ENCODE data around the gene VTI1A.
A peak's percentile ranks its signal among the peaks of the same experiment; 100 is the strongest.
"Not testable (repeated sequence)": the region's sequence is repeated elsewhere in the genome, so short reads cannot be mapped to it uniquely, and the experiment has no call there.

The VTI1A gene

DNA sequence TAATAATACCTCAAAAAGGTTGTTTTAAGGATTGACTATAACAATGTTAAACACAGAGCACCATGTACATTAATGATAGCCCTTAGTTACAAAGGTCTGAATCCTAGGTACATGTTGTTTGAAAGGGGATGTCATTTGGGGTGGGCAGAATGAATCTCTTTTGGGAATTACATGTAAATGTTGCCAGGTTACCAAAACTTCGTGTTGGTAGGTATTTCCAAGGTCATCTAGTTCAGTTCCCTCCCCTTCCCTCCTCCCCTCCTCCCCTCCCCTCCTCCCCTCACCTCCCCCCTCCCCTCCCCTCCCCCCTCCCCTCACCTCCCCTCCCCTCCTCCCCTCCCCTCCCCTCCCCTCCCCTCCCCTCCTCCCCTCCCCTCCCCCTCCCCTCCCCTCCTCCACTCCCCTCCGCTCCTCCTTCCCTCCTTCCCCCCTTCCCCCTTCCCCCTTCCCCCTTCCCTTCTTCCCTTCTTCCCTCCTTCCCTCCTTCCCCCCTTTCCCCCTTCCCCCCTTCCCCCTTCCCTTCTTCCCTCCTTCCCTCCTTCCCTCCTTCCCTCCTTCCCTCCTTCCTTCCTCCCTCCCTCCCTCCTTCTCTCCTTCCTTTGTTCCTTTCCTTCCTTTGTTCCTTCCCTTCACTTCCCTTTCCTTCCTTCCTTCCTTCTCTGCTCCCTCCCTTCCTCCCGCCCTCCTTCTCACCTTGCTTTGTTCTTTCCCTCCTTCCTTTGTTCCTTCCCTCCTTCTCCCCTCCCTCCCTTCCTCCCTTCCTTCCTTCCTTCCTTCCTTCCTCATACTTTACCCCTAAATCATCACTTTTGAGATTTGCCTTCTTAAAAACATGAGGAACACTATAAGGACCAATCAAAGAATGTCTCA is 8.1 kb downstream of the VTI1A start:
- no peak for DNase-seq (ENCODE audit: low spot score)

DNA sequence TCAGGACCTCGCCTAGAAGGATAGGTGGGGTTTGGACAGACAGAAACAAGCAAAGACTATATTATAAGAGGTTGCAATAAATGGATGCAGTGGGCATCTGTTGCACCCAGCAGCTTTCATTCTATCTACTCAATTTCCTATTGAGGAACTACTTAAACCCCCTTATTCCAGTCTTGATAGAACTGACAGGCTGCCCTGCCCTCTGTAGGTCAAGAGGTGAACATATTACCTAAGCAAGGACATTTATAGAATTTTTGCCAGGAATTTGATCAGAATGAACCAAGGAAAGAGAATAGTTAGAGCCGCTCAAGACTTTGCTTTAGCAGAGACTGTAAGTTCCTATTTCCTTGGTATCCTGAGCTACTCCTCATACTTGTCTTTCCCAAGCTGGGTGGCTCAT is 9.5 kb downstream of the VTI1A start:
- DNase-seq (ENCODE audit: low spot score): no peak

DNA sequence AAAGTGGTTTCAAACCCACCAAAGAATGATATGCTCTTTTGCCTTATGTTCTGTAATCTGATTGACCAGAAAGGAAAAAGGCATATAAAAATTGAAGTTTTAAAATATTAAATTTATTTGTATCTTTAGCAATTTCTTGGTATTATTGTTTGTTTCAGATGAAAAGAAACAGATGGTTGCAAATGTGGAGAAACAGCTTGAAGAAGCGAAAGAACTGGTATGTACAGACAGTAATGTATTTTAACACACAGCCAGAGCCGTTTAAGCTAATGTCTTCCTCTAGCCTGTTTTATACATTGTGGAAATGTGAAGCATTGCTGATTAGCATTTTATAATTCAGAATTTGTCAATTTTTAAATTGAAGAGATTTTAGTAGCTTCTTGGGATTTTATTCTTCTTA is 13.4 kb downstream of the VTI1A start:
- DNase-seq (ENCODE audit: low spot score): no peak

DNA sequence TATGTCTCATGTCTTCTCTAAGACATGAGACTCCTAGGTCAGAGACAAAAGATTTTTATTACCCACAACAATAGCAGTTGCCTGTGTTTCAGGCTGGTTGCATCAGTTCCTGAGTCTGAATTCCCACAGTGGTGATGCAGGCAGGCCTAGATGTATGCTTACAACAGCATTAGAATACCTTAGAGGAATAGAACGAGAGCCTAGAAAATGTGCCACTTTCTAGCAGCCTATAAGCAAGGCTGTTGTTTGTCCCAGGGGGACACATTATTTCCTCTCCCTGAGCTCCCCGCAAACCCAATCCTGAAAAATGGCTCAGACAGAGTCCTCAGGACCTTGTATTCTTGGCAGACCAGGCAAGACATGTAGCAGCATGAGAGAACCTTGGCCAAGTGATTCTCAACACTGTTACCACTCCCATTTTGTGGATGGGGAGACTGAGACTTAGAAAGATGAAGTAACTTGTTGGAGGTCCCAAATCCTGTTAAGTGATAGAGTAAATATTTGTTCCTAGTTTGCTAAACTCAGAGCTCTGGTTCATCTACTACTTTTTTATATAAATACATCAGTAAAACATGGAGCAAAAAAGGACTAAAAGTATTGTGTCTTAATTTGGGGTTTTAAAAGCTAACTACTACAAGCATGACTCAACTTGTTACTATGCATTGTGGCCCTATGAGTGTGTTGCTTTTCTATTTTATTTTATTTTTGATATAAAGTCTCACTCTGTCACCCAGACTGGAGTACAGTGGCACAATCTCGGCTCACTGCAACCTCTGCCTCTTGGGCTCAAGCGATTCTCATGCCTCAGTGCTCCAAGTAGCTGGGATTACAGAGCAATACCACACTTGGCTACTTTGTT is 14.2 kb downstream of the VTI1A start:
- DNase-seq (ENCODE audit: low spot score): no peak

DNA sequence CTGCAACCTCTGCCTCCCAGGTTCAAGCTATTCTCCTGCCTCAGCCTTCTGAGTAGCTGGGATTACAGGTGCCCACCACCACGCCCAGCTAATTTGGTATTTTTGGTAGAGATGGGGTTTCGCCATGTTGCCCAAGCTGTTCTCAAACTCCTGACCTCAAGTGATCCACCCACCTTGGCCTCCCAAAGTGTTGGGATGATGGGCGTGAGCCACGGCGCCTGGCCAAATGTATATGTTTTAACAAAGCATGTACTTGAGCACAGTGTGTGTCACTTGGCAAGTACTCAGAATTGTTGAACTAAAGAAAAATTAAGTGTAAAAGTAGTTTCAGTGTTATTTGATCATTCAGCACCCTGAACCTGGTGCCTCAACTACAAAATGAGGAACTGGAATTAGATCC is 17.1 kb downstream of the VTI1A start:
- DNase-seq (ENCODE audit: low spot score): not testable (repeated sequence)

DNA sequence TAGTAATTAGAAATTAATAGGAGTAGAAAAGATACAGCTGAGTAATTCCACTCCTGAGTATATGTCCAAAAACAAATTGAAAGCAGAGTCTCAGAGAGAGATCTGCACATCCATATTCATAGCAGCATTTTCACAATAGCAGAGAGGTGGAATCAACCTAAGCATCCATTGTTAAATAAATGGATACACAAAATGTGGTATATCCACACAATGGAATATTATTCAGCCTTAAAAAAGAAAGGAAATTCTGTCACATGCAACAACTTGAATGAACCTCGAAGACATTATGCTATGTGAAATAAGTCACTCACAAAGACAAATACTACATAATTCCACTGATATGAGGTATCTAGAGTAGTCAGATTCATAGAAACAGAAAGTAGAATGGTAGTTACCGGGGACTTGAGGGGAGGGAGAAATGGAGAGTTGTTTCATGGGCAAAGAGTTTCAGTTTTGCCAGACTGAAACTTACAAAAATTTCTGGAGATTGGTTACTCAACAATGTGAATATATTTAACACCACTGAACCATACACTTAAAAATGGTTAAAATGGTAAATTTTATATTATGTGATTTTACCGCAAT is 18.4 kb downstream of the VTI1A start:
- no peak for DNase-seq (ENCODE audit: low spot score)

DNA sequence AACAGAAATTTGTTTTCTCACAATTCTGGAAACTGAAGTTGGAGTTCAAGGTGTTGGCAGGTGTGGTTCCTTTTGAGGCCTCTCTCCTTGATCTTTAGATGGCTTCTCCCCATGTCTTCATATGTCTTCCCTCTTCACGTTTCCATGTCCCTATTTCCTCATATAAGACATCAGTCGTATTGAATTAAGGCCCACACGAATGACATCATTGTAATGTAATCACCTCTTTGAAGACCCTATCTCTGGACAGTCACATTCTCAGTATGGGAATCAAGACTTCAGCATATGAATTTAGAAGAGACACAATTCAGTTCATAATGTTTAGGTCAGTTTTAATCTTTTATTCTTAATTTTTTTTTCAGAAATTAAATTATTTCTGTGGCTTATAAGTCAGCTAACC is 19.8 kb downstream of the VTI1A start:
- no peak for DNase-seq (ENCODE audit: low spot score)

DNA sequence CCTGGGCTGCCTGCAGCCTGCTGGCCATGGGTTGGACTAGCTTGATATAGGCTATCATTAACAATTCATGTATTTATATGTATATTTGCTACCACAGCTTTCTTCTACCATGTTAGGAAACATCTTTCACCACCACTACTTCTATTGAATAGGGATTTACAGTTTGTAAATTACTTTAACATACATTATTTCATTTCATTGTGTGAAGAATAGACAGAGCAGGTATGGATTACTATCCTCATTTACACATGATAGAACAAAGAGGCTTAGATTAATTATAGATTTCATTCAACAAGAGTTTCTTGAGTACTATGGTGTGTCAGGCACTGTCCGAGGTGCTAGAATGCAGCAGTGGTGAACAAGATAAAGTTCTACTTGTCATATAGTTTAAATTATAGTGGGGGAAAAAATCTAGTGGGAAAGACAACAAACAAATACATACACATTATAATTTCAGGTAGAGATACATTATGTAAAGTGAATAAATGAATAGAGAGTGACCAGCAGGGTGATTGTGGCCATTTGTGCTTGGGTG is 20.6 kb downstream of the VTI1A start:
- no peak for DNase-seq (ENCODE audit: low spot score)

DNA sequence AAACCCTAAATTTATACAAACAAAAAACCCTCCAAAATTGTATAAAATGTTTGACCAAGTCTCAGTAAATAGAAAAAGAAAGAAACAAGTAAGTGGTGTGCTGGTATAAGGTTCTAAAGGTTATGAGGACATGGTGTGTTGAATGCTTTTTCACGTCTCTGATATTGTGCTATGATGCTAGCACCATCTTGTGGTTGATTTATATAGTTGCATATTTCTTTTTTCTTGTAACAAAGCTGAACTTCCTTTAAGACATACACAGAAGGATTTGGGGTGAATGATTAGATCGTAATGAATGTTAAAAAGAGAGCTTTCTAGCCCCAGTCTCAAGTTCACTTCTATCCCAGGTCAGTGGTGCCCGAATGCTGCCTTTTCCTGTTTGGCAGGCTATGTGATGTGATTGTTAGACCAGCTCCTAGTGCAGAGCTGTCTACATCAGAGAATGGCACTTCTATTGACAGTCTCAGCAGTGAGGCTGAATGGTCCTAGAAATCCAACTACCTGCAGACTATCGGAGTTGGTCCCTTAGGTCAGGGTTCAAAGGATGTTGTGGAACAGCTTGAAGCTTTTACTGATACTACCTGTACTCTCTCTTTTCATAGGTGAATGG is 25.0 kb downstream of the VTI1A start:
- peak; percentile 72 for DNase-seq (ENCODE audit: low spot score)

DNA sequence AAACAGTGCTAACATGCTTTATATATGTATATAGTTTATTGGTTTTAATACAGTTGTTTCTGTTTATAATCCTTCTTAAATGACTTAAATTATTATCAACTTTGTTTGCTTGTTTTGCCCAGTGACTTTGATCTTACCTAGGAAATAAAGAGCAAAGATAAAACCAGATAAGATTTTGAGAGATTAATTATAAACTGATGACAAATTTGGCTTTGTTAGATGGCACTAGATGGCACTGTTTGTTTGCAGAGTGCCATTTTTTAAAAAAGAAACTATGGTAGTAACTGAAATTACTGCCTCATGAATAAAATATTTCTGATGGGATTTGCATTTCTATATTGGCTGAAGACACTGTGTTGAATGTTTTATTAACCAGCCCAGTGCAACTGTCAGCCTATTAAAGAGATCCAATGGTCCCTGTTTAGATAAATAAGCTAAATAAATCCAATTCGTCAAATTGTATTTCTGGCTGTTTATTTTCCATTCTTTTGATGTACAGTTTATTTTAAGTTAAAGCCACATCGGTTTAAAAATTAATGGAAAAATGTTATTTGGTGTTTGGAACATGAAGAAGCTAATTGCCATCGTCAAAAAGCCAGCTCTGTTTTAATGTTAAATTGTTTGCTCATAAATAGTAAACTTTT is 28.7 kb downstream of the VTI1A start:
- DNase-seq (ENCODE audit: low spot score): peak; percentile 18

DNA sequence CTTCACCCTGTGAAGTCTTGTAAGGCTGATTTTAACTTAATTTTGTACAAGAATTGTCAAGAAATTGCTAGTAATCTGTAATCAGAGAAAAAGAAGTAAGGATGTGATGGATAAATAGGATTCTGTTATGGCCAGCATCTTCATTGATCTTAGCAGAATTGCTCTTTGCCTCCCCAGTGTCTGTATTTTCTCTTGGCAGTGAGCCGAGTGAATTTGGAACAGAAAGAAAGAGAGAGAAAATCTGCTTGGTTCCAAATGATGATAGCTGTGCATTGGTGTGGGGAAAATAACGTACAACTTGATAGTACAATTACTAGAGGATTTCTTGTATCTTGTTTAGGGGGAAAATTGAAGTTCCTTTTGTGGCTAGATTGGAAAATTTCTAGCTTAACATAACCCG is 34.6 kb downstream of the VTI1A start:
- DNase-seq (ENCODE audit: low spot score): peak; percentile 22

DNA sequence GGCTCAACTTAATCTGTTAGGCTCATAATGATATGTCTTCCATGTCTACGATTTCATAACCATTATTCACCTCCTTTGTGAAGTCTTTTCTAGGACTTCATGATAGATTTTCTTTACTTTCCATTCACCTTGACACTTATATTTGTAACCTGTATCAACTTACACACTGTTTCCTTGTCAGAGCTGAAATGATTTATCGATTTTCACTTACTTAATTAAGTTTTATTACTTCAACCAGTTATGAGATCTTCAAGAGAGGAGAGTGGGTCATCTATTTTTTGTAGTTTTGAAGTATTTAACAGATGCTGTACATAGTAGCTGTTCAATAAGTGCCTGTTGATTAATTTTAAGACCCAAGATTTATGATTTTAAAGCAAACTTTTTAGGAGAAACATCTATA is 37.4 kb downstream of the VTI1A start:
- DNase-seq (ENCODE audit: low spot score): no peak

DNA sequence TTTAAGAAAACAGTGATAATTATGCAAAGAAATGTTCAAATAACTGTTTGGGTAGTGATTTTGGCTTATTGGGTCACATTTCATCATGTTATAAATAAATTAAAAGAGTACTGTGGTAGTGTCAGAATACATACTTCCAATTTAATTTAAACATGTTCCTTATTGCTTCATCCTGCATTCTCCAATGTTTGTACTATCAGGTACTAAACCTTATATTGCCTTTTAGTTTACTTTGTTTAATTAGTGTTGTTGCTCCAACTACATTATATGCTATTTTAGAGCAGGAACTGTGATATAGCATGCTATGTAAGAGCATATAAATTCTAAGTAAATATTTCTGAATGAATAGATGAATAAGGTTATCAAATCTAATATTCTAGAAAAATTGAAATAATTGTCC is 40.9 kb downstream of the VTI1A start:
- DNase-seq (ENCODE audit: low spot score): no peak

DNA sequence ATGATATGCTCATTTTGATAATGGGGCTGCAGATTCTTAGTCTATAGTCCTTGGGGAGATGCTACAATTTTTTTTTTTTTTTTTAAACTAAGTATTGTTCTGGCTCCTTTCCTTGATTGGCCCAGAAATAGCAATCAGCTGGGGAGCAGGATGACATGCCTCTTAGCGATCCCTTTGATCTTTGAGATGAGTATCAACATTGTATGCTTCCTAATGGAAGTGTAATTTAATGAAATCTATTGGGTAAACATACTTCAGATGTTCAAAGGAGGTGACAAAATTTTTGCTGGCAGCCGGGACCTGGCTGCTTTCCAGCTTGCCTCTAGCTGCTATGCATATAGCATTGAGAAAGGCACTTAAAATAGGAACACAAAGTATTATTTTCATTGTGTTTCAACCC is 43.5 kb downstream of the VTI1A start:
- no peak for DNase-seq (ENCODE audit: low spot score)

DNA sequence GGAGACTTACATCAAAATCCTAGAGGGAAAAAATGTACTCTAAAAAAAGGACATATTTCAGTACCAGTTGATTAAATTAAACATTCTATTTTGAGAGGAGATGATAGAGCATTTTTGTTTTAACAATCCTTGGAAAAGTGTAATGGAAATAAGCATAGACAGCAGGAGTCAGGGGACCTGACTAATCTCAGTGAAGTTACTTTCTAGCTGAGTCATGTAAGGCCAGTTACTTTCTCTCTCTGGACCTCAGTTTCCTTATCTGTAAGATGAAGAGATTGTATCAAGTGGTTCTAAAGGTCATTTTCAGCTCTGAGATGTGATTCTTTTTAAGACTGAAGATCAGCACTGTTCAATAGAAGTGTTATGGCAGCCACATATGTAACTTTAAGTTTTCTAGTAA is 44.1 kb downstream of the VTI1A start:
- DNase-seq (ENCODE audit: low spot score): no peak

DNA sequence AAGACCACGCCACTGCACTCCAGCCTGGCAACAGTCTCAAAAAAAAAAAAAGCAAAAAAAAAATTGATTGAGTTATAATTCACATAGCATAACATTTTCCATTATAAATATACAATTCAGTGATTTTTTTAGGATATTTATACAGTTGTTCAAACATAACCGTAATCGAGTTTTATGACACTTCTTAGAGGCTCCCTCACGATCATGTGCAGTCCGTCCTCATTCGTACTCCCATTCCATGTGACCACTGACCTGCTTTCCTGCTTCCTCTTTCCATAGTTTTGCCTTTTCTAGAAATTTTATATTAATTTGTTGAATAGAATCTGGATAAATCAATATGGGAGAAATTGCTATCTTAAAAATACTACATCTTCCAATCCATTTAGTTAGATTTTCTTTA is 45.7 kb downstream of the VTI1A start:
- no peak for DNase-seq (ENCODE audit: low spot score)

DNA sequence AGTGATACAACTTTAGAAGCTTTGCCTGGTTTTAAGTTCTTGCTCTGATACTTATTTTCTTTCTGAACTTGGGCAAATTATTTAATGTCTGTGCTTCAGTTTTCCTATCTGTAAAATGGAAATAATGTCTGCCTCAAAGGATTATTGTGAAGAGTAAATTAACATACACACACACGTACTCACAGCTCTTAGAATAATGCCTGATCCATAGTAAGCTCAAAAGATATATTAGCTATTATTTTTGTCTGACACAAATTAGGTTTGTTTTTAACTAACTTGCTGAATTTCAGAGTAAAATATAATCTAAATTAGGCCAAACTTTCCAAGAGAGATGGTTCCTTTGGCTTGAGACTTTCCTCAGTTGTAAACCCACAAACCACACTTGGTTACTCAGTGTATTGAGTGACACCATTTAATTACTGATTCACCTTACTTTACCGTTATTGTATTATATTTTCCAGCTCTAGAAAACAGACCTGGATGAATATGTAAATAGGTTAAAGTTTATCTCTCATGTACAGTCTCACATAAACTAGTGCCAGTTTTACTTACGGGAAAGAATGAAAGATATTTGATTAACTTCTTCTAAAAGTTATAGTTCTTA is 50.4 kb downstream of the VTI1A start:
- DNase-seq (ENCODE audit: low spot score): no peak

DNA sequence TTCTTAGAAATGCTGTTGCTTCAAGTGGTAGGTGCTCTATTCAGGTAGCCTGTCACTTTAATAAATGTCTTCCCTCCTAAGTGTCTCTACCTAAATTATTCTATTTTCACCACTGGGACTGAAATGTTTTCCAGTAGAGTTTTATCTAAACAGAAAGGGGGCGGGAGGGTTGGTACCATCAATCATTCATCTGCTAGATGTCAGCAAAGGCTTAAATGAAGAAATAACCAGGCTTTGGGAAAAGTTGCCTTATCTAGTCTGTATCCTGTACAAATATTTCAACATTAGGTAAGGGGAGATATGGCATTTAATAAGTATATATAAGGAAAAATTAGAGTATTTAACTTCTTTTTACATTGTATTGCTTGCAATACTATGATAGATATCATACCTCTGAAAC is 51.8 kb downstream of the VTI1A start:
- DNase-seq (ENCODE audit: low spot score): no peak

DNA sequence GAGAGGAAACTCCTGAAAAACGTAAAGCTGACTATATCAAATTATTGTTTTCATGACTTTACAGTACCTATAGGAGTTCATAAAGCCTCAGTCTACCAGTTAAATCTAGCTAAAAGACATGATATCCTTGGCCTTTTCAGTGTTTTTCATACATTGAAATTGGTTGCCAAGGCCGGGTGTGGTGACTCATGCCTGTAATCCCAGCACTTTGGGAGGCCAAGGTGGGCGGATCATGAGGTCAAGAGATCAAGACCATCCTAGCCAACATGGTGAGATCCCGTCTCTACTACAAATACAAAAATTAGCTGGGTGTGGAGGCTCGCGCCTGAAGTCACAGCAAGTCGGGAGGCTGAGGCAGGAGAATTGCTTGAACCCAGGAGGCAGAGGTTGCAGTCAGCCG is 53.0 kb downstream of the VTI1A start:
- DNase-seq (ENCODE audit: low spot score): not testable (repeated sequence)

DNA sequence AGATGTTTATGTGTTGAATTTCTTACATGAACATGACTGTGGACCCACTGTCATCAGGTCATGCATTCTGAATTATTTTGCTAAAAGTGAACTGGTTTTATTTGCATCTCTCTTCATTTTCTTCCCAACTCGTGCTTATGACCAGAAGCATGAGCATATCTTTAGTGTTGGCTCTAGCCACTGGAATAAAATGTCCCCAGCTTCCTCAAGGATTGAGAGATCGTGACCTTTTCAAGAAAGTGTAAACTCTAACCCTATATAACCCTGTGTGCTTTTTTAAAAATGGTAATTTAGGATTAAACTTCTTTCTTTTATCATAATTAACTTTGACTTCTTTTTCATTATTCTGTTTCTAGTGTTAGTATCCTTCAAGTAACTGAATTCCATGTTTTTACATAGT is 55.5 kb downstream of the VTI1A start:
- no peak for DNase-seq (ENCODE audit: low spot score)

DNA sequence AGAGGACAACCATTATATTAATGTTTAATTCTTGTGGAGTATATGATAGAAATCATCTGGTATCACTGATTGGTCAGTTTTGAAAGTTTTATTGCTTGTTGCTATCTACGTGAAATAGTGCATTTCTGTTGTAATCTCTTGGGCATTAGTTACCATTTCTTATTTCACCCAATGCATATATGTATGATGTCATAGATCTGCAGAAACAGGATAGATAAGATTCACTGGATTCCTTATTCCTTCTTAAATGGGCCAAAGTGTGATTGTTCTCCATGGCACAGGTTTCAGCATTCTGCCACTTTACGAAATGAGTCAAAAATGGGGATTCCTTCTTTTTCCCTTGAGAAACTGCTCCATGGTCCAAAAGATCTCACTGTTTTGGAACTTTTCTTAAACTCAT is 56.6 kb downstream of the VTI1A start:
- no peak for DNase-seq (ENCODE audit: low spot score)
